ENCODE measurements around the gene RAB8B.

GRCh38 chr15:63288778-63289378 is 99.5 kb downstream of the RAB8B start:
- TF ChIP-seq POLR2A (IDR thresholded peaks at IDR 0.05) = no peak
- peak; percentile 25 to 72 (median 62) for TF ChIP-seq CTCF (IDR thresholded peaks at IDR 0.05)
- TF ChIP-seq POLR2AphosphoS5 (IDR thresholded peaks at IDR 0.05) = no peak

Data from breast epithelium (tissue), 3 donors.